AG04449 (cell line): ENCODE data around the gene RAI1.
A peak's percentile ranks its signal among the peaks of the same experiment; 100 is the strongest.
"Not testable (repeated sequence)": the region's sequence is repeated elsewhere in the genome, so short reads cannot be mapped to it uniquely, and the experiment has no call there.

Experiments used
- CTCF ChIA-PET: fragments of 350-600 bp; formaldehyde crosslinking; extraction: SDS; loops from one replicate; lab custom pipeline; 2021; ENCODE audit warnings: antibody characterized with exemption; lab: Yijun Ruan, JAX
- POLR2A ChIA-PET: fragments of 400-600, 350-600 bp; formaldehyde crosslinking; extraction: SDS; loops from one replicate; lab custom pipeline; 2020; ENCODE audit warnings: antibody characterized with exemption, inconsistent platforms; lab: Yijun Ruan, JAX
- DNase-seq: peaks from one replicate; pipeline ENCODE4 v3.0.0-alpha.2; 2010; ENCODE audit warnings: low read depth, low spot score
- H3K4me3 ChIP-seq: 2 replicates; pipeline ENCODE4 v1.5.1; 2011; ENCODE audit warnings: low read depth, mild to moderate bottlenecking, control low read depth, low read length
- CTCF ChIP-seq: IDR thresholded peaks from one replicate; pipeline ENCODE4 v1.5.1; 2011; ENCODE audit warnings: mild to moderate bottlenecking, moderate library complexity, low read length, control low read depth, inconsistent platforms; ENCODE audit not compliant: insufficient read depth; ENCODE audit errors: missing control alignments

Gene RAI1

DNA sequence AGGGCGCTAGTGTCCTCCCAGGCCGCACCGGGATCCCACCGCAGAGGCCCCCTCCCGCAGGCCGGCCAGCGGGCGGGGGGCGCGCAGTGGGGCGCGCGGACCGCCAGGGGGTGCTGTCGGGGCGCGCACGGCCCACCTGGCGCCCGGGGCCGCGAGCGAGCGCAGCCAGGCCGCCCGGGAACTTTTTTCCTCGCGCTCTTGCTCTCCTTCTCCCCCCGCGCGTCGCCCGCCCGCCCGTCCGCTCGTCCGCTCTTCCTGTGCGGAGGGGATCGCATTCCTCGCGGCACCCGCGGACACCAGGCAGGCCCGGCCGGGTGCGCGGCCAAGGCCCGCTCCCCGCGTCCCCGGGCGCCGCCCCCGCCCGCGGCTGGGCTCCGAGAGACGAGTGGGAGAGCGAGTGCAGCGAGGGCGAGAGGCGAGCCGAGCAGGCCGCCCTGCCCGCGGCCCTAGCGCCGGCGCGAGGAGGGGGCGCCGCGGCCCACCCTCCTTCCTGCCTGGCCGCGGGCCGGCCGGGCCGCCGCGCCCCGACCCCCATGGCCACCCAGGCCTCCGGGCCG is at the start of gene RAI1:
TSS of gene RAI1 (plus strand) at position 272 of the 557 bp plus-strand sequence. CDS start 111,491 bp downstream, outside the sequence.
- POLR2A ChIA-PET: interaction anchor here (1.0 to 1.2 kb wide), 2 partner anchors 9 to 155 kb away, joined by 3 read pairs; no protein-coding TSS in a partner anchor
- CTCF ChIA-PET: interaction anchor here (0.7 to 5.1 kb wide), 50 partner anchors 8 to 354 kb away, joined by 3 to 51 read pairs (median 4); partner anchors contain the start of gene SREBF1
- H3K4me3 ChIP-seq: peak within 1 kb of the TSS; percentile 76
- TF ChIP-seq CTCF: peak; percentile 50
- no peak for DNase-seq

DNA sequence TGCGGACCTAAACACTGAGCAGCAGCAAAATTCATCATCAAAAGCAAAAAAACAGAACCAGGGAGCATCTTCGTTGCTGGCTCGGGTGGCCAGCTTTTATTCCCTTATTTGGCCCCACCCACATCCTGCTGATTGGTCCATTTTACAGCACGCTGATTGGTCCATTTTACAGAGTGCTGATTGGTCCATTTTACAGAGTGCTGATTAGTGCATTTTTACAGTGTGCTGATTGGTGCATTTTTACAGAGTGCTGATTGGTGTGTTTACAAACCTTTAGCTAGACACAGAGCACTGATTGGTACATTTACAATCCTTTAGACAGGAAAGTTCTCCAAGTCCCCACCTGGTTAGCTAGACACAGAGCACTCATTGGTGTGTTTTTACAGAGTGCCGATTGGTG is 48.6 kb upstream of the RAI1 start:
- POLR2A ChIA-PET, DNase-seq, H3K4me3 ChIP-seq: not testable (repeated sequence)
- CTCF ChIA-PET: interaction anchor here (1.0 to 16.2 kb wide), 5 partner anchors 8 to 281 kb away, joined by 3 to 365 read pairs (median 5); no protein-coding TSS in a partner anchor

DNA sequence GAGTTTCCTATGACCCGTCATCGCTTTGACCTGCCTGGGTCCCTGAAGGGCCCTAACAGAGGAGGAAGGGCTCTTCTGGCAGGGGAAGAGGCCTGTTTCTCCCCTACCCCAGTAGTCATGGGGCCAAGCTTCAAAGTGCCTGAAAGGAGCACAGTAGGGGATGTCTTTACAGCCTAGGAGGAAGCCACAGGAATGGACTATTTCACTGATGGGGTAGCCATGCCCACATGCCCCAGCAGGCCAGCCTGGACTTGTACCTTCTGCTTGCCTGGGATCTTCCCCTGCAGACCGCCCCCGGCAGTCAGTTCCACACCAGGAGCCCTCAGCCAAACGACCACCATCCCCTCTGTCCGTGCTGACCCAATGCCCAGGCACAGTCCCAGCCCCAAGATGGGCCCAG is 47.9 kb upstream of the RAI1 start:
- TF ChIP-seq CTCF: no peak
- CTCF ChIA-PET: interaction anchor here (1.1 to 16.2 kb wide), 4 partner anchors 9 to 281 kb away, joined by 3 to 365 read pairs (median 14); no protein-coding TSS in a partner anchor
- H3K4me3 ChIP-seq: no peak overlapping the region
- POLR2A ChIA-PET: no interaction called here
- DNase-seq: no peak

DNA sequence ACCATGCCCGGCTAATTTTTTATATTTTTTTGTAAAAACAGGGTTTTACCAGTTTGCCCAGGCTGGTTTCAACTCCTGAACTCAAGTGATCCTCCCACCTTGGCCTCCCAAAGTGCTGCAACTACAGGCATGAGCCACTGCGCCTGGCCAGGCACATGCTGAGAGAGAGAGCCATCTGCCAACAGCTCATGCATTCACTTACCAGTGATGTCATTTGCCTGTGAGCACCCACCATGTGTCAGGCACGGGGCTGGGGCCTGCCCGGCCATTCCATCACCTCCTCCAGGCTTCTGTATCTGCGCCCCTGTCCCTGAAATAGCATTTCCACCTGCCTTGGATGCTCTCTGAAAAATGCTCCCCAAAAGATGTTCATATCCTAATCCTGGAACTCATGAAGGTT is 46.1 kb upstream of the RAI1 start:
- no peak for DNase-seq
- CTCF ChIA-PET: interaction anchor here (1.0 to 16.2 kb wide), 3 partner anchors 17 to 283 kb away, joined by 3 to 365 read pairs (median 13); no protein-coding TSS in a partner anchor
- no peak for TF ChIP-seq CTCF
- H3K4me3 ChIP-seq: no peak overlapping the region
- POLR2A ChIA-PET: no interaction called here

GRCh38 chr17:17635537-17636271 is 45.6 kb upstream of the RAI1 start:
- DNase-seq, H3K4me3 ChIP-seq: not testable (repeated sequence)

DNA sequence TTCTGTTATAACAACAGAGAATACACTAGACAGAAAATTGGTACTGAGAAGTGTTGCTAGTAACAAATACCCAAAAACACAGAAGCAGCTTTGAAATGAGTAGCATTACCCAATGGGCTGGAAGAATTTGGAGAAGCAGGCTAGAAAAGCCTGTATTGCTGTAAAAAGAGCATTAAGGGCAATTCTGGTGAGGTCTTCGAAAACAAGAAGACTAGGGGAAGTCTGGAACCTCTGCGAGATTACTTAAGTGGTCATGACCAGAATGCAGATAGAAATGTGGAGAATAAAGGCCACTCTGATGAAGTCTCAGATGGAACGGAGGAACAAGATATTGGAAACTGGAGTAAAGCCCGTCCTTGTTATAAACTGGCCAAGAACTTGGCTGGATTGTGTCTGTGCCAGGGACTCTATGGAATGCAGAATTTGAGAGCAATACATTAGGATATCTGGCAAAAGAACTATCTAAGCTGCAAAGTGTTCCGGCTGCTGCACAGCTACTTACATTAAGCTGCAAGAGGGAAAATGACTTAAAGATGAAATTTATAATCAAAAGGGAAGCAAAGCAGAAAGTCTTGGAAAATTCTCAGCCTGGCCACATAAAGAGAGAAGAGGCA is 44.9 kb upstream of the RAI1 start:
- TF ChIP-seq CTCF: no peak
- CTCF ChIA-PET: interaction anchor here (0.6 to 16.2 kb wide), 5 partner anchors 23 to 285 kb away, joined by 3 to 365 read pairs (median 4); no protein-coding TSS in a partner anchor
- POLR2A ChIA-PET: no interaction called here

More at GRCh38 chr17:17635537-17636271, 45.6 kb upstream of the RAI1 start:
- POLR2A ChIA-PET: not testable (repeated sequence)
- CTCF ChIA-PET: interaction anchor here (1.0 to 16.2 kb wide), 4 partner anchors 18 to 284 kb away, joined by 3 to 365 read pairs (median 8); no protein-coding TSS in a partner anchor

More for the DNA sequence above, 44.9 kb upstream of the RAI1 start:
- no peak overlapping the region for H3K4me3 ChIP-seq
- DNase-seq: no peak
